Type B pancreatic cell (in vitro differentiated cells): ENCODE measurements around the gene CYFIP2. TPM values are rescaled to one million over a fixed set of nuclear protein-coding genes. Genes with fewer than 3 reads are reported as not detected.

Experiments
- DNase-seq: peaks from one replicate; pipeline ENCODE4 v3.0.0; 2021; ENCODE audit warnings: mixed read lengths; ENCODE audit not compliant: unreplicated experiment; ENCODE audit errors: extremely low spot score
- H3K27ac Mint-ChIP-seq: 2 replicates; pipeline ENCODE4 v1.8.0; 2021; ENCODE audit warnings: mild to moderate bottlenecking, mixed read lengths
- H3K27me3 Mint-ChIP-seq: 2 replicates; pipeline ENCODE4 v1.8.0; 2021; ENCODE audit warnings: mixed read lengths
- H3K36me3 Mint-ChIP-seq: 2 replicates; pipeline ENCODE4 v1.8.0; 2021; ENCODE audit warnings: mixed read lengths
- H3K4me1 Mint-ChIP-seq: one replicate; pipeline ENCODE4 v1.8.0; 2021; ENCODE audit warnings: mixed read lengths; ENCODE audit not compliant: unreplicated experiment
- H3K4me3 Mint-ChIP-seq: 2 replicates; pipeline ENCODE4 v1.8.0; 2021; ENCODE audit warnings: mild to moderate bottlenecking, mixed read lengths
- H3K9me3 Mint-ChIP-seq: 2 replicates; pipeline ENCODE4 v1.8.0; 2021; ENCODE audit warnings: mixed read lengths
- CTCF ChIP-seq: fragments of 200-600 bp; sonication (generic); conservative IDR thresholded peaks from 2 replicates; pipeline ENCODE4 v1.5.0; 2021; ENCODE audit warnings: antibody characterized with exemption, mild to moderate bottlenecking
- total RNA-seq: library from RNA; stranded (reverse); gene quantifications from 2 replicates; pipeline ENCODE4 v1.2.1, GENCODE V29; 2021; ENCODE audit warnings: low replicate concordance

The CYFIP2 gene
- total RNA-seq, 1 donor from 2014 or later: 61.4 TPM

GRCh38 chr5:157300564-157300963 lies 34.6 kb downstream of the CYFIP2 start:
- DNase-seq: no peak
- no peak overlapping the region for H3K4me3 Mint-ChIP-seq
- H3K9me3 Mint-ChIP-seq: no peaks in the 10 kb centered on the region
- TF ChIP-seq CTCF: no peak
- H3K27ac Mint-ChIP-seq: no peak overlapping the region
- no peaks in the 10 kb centered on the region for H3K27me3 Mint-ChIP-seq
- no peaks in the 10 kb centered on the region for H3K4me1 Mint-ChIP-seq
- peaks cover 16% of the 10 kb centered on the region for H3K36me3 Mint-ChIP-seq

GRCh38 chr5:157301066-157301465 lies 35.1 kb downstream of the CYFIP2 start:
- H3K4me3 Mint-ChIP-seq: no peak overlapping the region
- H3K9me3 Mint-ChIP-seq: no peaks in the 10 kb centered on the region
- no peaks in the 10 kb centered on the region for H3K27me3 Mint-ChIP-seq
- no peak for DNase-seq
- TF ChIP-seq CTCF: no peak
- H3K4me1 Mint-ChIP-seq: no peaks in the 10 kb centered on the region
- no peak overlapping the region for H3K27ac Mint-ChIP-seq
- H3K36me3 Mint-ChIP-seq: peaks cover 17% of the 10 kb centered on the region

GRCh38 chr5:157303023-157303422 lies 37.1 kb downstream of the CYFIP2 start:
- no peak for TF ChIP-seq CTCF
- no peak for DNase-seq
- no peak overlapping the region for H3K27ac Mint-ChIP-seq
- no peak overlapping the region for H3K4me3 Mint-ChIP-seq
- peaks cover 18% of the 10 kb centered on the region for H3K36me3 Mint-ChIP-seq
- no peaks in the 10 kb centered on the region for H3K4me1 Mint-ChIP-seq
- H3K27me3 Mint-ChIP-seq: no peaks in the 10 kb centered on the region
- H3K9me3 Mint-ChIP-seq: no peaks in the 10 kb centered on the region

- H3K4me1 Mint-ChIP-seq: no peaks in the 10 kb centered on the region
Observed at GRCh38 chr5:157303667-157304327, 37.9 kb downstream of the CYFIP2 start.

GRCh38 chr5:157306081-157306480 lies 40.2 kb downstream of the CYFIP2 start:
- no peaks in the 10 kb centered on the region for H3K9me3 Mint-ChIP-seq
- no peak overlapping the region for H3K27ac Mint-ChIP-seq
- TF ChIP-seq CTCF: no peak

More at GRCh38 chr5:157303667-157304327, 37.9 kb downstream of the CYFIP2 start:
- Mint-ChIP-seq H3K27ac (no peak overlapping the region), H3K36me3 (peaks cover 15% of the 10 kb centered on the region), H3K4me3 (no peak overlapping the region), H3K27me3 (no peaks in the 10 kb centered on the region), H3K9me3 (no peaks in the 10 kb centered on the region)
- DNase-seq: no peak
- TF ChIP-seq CTCF: peak; percentile 35

More at GRCh38 chr5:157306081-157306480, 40.2 kb downstream of the CYFIP2 start:
- peaks cover 5% of the 10 kb centered on the region for H3K36me3 Mint-ChIP-seq
- no peak for DNase-seq
- H3K27me3 Mint-ChIP-seq: no peaks in the 10 kb centered on the region
- no peak overlapping the region for H3K4me3 Mint-ChIP-seq
- H3K4me1 Mint-ChIP-seq: no peaks in the 10 kb centered on the region
